Osteocyte (in vitro differentiated cells): ENCODE measurements around the gene CFAP77. TPM values are rescaled to one million over a fixed set of nuclear protein-coding genes. Genes with fewer than 3 reads are reported as not detected.

Source experiments
- DNase-seq: peaks from one replicate; pipeline ENCODE4 v3.0.0; 2021; ENCODE audit warnings: mixed read lengths; ENCODE audit not compliant: unreplicated experiment; ENCODE audit errors: extremely low spot score
- H3K27ac Mint-ChIP-seq: one replicate; pipeline ENCODE4 v1.8.0; 2021; ENCODE audit warnings: mild to moderate bottlenecking, mixed read lengths; ENCODE audit not compliant: unreplicated experiment
- H3K27me3 Mint-ChIP-seq: one replicate; pipeline ENCODE4 v1.8.0; 2021; ENCODE audit warnings: mixed read lengths; ENCODE audit not compliant: unreplicated experiment
- H3K36me3 Mint-ChIP-seq: one replicate; pipeline ENCODE4 v1.8.0; 2021; ENCODE audit warnings: mixed read lengths; ENCODE audit not compliant: unreplicated experiment
- H3K4me1 Mint-ChIP-seq: one replicate; pipeline ENCODE4 v1.8.0; 2021; ENCODE audit warnings: mixed read lengths; ENCODE audit not compliant: unreplicated experiment
- H3K4me3 Mint-ChIP-seq: one replicate; pipeline ENCODE4 v1.8.0; 2021; ENCODE audit warnings: mild to moderate bottlenecking, moderate library complexity, mixed read lengths; ENCODE audit not compliant: unreplicated experiment
- H3K9me3 Mint-ChIP-seq: one replicate; pipeline ENCODE4 v1.8.0; 2021; ENCODE audit warnings: mixed read lengths; ENCODE audit not compliant: unreplicated experiment
- total RNA-seq: library from RNA; stranded (reverse); gene quantifications from 2 replicates; pipeline ENCODE4 v1.2.1, GENCODE V29; 2021
- TF ChIP-seq, protein P1 (sequence below): fragments of 200-600 bp; sonication (generic); IDR thresholded peaks from 2 replicates; pipeline ENCODE4 v1.5.0; 2021; ENCODE audit warnings: antibody characterized with exemption, mild to moderate bottlenecking, moderate library complexity

The CFAP77 gene
- total RNA-seq, 1 donor from 2014 or later = 0.48 TPM

DNA sequence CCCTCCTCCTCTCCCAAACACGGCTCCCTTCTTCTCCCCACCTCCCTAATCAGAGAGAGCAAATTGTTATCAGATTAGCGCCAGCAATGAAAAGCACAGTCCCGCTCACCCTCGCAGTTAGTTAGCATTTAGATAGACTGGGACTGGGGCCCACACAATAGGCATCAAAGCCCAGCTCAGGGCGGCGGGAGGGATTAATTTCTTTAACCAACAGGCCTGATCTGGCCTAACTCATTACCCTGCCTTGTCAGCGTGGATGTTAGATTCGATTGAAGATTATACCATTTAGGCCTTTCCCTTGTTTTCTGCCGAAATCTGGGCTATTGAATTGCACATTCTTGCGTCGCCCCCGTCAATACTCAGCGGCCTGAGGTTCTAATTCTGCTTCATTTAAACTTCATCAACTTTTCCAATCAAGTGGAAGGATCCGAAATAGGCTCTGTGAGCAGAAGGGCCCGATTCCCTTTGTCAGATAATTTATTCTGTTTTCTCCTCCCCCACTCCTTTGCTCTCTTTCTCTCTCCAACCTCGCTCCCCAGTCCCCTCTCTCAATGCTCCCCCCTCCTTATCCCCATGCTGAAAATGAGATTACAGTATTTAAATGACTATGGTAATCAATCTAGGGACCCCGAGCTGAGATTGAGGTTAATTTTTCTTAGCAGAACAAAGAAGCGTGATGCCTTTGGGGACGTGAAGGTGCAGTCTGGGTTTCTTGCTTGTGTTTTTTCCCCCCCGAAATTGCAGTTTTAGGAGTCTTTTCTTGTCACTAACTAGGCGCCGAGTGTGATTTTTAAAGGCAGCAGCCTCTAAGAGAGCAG is 15.1 kb downstream of the CFAP77 start:
- no peak overlapping the region for H3K27ac Mint-ChIP-seq
- H3K27me3 Mint-ChIP-seq = peaks cover 48% of the 10 kb centered on the region
- H3K9me3 Mint-ChIP-seq = no peaks in the 10 kb centered on the region
- TF ChIP-seq, protein P1, sequence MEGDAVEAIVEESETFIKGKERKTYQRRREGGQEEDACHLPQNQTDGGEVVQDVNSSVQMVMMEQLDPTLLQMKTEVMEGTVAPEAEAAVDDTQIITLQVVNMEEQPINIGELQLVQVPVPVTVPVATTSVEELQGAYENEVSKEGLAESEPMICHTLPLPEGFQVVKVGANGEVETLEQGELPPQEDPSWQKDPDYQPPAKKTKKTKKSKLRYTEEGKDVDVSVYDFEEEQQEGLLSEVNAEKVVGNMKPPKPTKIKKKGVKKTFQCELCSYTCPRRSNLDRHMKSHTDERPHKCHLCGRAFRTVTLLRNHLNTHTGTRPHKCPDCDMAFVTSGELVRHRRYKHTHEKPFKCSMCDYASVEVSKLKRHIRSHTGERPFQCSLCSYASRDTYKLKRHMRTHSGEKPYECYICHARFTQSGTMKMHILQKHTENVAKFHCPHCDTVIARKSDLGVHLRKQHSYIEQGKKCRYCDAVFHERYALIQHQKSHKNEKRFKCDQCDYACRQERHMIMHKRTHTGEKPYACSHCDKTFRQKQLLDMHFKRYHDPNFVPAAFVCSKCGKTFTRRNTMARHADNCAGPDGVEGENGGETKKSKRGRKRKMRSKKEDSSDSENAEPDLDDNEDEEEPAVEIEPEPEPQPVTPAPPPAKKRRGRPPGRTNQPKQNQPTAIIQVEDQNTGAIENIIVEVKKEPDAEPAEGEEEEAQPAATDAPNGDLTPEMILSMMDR = no peak
- H3K4me3 Mint-ChIP-seq = no peak overlapping the region
- no peak for DNase-seq
- H3K36me3 Mint-ChIP-seq = no peaks in the 10 kb centered on the region
- H3K4me1 Mint-ChIP-seq = no peaks in the 10 kb centered on the region

DNA sequence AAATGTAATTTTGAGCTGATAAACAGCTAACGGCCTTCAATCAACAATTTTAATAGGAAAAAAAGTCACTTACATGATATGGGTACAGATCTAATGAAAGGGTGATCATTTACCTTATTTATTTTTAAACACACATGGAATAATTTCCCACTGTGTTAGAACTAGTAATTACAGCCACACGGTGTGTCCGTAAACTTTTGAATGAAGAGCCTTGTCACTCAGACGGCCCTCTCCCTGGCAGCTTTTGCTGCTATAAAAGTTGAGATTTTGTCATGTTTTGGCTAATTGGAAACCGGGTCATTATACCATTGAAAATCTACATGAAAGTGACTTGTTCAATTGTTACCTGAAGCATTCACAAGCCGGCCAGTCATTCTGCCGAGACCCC is 15.7 kb downstream of the CFAP77 start:
- no peaks in the 10 kb centered on the region for H3K4me1 Mint-ChIP-seq
- H3K27me3 Mint-ChIP-seq = peaks cover 54% of the 10 kb centered on the region
- H3K36me3 Mint-ChIP-seq = no peaks in the 10 kb centered on the region

DNA sequence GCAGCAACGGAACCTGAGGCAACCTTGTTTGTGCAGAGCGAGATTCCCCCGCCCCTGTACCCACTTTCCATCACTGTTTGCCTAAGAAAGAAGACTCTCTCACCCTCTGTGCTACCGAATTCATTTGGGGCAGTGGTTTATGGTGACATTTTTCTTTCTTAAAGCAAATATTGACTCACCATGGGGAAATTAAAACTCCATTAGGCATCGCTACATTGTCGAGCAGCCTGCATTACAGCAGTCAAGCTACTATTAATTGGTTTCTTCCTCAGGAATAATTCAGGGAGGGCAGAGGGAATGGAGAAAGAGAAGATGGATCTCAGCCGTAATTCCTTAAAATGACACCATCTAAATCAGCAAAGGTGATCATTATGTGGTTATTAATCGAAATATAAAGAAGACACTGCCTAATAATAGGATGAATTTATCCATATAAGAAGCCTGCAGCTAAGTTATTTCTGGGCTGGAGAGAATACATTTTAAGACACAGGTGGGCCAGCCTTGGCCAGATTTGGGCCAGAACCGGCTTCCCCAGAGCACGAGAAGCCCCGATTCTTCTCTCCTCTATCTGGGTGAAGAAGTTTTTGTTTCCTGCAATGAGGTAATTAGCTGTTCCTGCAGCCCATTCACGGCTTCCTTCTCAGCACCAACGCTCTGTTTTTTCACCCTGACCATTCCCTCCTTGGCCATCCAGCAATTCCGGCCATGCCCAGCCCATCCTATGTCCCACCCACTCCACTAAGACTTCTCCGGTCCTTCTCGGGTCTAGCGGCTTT is 16.8 kb downstream of the CFAP77 start:
- TF ChIP-seq, protein P1 = no peak
- H3K4me3 Mint-ChIP-seq = no peak overlapping the region
- H3K27me3 Mint-ChIP-seq = peaks cover 60% of the 10 kb centered on the region
- H3K36me3 Mint-ChIP-seq = no peaks in the 10 kb centered on the region
- H3K27ac Mint-ChIP-seq = no peak overlapping the region
- H3K4me1 Mint-ChIP-seq = no peaks in the 10 kb centered on the region
- H3K9me3 Mint-ChIP-seq = no peaks in the 10 kb centered on the region
- DNase-seq = no peak

More for the DNA sequence above, 15.7 kb downstream of the CFAP77 start:
- DNase-seq = no peak
- H3K9me3 Mint-ChIP-seq = no peaks in the 10 kb centered on the region
- TF ChIP-seq, protein P1 = no peak
- no peak overlapping the region for H3K27ac Mint-ChIP-seq
- H3K4me3 Mint-ChIP-seq = no peak overlapping the region

DNA sequence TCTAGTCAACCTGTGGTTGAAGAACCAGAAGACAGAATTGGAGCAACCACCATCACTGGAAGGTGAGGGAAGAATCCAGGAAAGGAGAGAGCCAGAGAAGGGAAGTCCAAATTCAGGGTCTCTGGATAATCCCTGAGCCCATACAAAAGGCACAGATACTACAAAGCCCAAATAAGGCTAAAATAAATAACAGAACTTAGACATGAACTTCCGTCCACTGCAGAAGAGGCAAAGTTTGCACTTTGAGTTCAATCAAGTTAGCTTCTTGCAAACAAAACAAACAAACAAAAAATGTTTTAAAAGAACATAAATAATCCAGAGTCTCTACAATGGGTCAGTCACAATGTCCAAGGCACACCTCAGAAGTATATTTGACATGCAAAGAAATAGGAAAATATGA is 21.0 kb downstream of the CFAP77 start:
- Mint-ChIP-seq H3K4me1 (no peaks in the 10 kb centered on the region), H3K36me3 (no peaks in the 10 kb centered on the region), H3K27ac (no peak overlapping the region), H3K27me3 (peaks cover 46% of the 10 kb centered on the region), H3K9me3 (no peaks in the 10 kb centered on the region), H3K4me3 (no peak overlapping the region)
- DNase-seq = no peak
- TF ChIP-seq, protein P1 = no peak

DNA sequence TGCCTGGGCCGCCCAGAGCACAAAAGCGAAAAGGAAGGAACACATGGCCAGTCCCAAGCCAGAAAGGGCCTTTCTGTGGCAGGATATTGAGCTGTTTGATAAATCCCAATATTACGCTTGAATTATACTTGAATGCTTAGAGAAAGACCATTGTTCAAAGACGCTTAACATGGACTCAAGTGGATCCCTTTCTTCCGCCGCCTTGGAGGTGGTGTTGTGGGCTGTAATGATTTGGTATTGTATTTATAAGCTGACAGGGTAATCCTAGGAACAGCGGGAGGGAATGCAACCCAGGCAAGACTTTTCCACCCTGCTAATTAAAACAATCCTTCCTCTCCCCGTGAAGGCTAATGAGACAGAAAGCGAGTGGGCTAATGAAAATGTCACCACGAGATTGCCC is 24.9 kb downstream of the CFAP77 start:
- Mint-ChIP-seq H3K36me3 (no peaks in the 10 kb centered on the region), H3K27ac (no peak overlapping the region), H3K27me3 (peaks cover 45% of the 10 kb centered on the region), H3K4me1 (no peaks in the 10 kb centered on the region), H3K4me3 (no peak overlapping the region), H3K9me3 (no peaks in the 10 kb centered on the region)
- no peak for DNase-seq
- TF ChIP-seq, protein P1 = no peak
